ENCODE data around the gene SAP130. TPM values are rescaled to one million over a fixed set of nuclear protein-coding genes. Genes with fewer than 3 reads are reported as not detected.
"Not testable (repeated sequence)": the region's sequence is repeated elsewhere in the genome, so short reads cannot be mapped to it uniquely, and the experiment has no call there.

The SAP130 gene
- total RNA-seq, 1 donor from 2014 or later: 22.0 TPM

DNA sequence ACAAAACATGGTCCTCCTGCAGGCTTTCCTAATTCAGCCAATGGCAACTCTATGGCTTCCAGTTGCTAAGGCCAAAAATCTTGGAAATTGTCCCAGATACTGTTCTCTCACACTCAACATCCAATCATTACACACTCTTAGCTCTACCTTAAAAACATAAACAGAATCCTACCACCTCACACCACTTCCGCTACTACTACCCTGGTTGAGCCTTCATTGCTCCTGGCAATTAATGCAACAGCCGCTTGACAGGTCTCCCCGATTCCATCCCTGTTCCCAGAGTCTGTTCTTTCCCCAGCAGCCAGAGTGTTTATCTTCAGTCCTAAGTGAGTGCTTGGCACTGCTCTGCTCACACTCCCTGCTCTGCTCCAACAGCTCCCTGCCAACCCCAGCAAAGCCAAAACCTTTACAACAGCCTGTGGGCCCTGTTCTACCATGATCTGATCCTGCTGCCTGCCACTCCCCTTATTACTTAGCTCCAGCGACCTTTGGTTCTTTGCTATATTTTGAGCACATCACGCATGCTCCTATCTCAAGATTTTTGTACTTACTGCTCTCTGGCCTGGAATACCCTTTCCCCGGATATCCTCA is 74.6 kb downstream of the SAP130 start:
- peak; percentile 23 for DNase-seq (ENCODE audit: low spot score)

DNA sequence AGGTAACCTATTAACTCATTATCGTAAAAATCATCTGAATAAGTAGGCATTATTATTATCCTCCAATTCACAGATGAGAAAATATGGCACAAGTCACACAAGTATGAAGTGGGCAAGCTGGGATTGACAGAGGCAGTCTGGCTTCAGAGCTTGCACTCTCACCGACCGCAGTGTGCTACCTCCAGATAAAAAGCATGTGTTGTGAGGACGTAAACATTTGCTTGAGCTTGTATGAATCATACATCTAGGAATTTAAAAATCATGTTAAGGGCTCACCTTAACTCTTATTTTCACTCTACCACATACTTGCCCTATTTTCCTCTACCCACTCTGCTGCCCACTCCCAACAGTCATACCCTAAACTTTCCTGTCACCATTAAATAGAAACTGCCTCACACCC is 76.8 kb downstream of the SAP130 start:
- DNase-seq (ENCODE audit: low spot score): no peak

DNA sequence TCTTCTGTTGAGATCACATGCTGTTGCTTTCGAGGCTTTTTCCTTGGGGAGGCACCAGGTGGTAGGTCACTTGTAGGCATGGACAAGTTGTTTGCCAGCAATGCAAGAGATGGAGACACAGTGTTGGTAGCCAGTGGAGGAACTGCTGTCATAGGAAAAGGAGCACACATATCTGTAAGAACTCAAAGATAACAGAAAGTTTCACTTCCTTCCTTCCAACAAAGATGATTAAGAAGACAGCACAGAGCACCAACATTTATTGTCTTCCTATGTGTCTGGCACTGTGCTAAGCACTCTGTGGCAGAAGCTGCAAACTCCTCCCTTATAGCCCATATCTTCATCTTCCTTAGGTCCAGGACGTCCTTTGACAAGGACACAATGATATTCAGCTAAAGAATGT is 77.6 kb downstream of the SAP130 start:
- DNase-seq (ENCODE audit: low spot score): no peak

DNA sequence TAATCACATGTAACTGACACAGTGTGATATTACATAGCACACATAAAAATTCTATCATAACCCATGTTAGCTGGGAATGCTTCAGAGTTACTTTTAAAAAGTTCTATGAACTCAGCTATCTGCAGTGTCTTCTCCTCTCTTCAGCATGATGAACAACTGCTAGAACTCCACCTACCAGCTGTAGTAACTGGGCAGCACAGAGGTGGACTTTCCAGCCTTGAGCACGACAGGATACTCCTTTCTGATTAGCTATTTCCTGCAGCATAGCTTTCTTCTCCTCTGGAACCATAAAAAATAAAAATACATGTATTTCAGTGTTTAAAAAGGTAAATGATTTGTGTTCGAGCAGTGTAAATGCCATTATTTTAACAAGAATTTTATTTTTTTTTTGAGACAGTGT is 82.6 kb downstream of the SAP130 start:
- no peak for DNase-seq (ENCODE audit: low spot score)

DNA sequence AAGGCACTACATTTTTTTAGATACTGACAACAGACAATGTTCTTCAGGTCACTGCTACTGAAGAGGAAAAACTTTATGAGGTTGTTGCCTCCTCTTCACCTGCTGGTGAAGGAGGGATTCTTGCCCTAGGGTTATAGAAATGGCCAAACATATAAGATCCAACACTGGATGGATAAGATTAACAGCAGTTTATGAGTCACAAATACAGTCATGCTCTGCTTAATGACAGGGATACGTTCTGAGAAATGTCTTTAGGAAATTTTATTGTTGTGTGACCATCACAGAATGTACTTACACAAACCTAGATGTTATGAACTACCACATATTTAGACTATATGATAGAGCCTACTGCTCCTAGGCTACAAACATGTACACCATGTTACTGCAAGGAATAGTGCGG is 84.7 kb downstream of the SAP130 start:
- no peak for DNase-seq (ENCODE audit: low spot score)

DNA sequence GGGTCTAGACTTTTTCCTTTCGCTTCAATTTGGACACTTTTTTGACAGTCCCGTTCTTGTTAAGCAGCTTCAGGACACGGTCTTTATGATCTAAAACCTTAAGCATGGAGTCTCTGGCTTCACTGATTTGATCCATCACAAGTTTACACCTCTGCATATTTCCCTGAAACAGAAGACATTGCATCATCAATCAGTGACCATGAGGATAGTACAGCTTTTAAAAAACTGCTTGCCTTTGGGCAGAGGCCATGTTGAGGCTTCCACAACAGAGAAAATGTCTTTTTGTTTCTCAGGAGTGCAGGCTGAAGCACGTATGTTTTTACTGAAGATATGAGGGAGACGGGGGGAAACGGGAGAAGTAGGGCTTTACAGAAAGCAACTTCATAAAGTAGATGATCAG is 85.9 kb downstream of the SAP130 start:
- no peak for DNase-seq (ENCODE audit: low spot score)

DNA sequence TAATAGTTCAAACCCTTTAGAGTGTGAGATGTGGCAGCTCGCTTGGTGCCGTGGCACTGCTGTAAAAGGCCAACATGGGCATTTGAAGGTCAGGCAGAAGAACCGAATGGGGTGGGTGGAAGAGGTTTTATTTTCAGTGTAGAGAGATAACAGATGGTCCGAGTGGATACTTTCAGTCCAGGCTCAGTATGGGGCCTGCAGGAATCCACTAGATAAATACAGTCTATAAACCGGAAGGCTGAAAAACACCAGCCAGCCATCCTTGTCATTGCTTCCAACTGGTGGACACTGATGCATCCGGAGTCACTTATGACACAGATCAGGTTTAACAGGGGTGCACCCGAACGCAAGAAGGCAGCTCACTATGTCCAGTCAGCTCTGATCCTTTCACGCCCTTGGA is 86.4 kb downstream of the SAP130 start:
- DNase-seq (ENCODE audit: low spot score): no peak

DNA sequence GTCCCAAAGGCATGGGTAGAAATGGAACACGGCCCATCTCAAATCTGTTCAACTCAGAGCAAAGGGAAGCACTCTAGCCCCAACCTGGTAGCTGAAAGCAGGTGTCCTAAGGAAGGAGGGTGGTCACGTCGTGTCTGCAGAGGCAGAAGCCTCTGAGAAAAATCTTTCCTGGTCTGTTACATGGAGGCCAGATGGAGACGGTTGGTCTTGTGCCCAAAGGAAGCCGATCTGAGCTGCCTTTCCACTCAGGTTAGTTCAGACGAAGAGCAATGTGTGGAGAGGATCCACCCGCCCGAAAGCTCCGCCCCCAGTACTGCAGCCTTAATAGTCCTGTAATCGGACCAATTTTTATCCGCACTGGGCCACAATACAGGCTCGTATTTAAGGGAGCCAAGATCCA is 87.2 kb downstream of the SAP130 start:
- DNase-seq (ENCODE audit: low spot score): no peak

DNA sequence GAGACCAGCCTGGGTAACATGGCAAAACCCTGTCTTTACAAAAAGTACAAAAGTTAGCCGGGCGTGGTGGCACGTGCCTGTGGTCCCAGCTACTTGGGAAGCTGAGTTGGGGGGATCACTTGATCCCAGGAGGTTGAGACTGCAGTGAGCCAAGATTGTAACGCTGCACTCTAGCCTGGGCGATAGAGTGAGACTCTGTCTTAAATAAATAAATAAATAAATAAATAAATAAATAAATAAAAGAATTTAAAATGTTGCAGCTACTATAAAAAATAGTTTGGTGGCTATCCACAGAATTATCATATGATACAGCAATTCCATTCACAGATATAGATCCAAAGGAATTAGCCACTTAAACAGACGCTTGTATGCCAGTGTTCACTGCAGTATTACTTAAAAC is 92.5 kb downstream of the SAP130 start:
- DNase-seq (ENCODE audit: low spot score): no peak

DNA sequence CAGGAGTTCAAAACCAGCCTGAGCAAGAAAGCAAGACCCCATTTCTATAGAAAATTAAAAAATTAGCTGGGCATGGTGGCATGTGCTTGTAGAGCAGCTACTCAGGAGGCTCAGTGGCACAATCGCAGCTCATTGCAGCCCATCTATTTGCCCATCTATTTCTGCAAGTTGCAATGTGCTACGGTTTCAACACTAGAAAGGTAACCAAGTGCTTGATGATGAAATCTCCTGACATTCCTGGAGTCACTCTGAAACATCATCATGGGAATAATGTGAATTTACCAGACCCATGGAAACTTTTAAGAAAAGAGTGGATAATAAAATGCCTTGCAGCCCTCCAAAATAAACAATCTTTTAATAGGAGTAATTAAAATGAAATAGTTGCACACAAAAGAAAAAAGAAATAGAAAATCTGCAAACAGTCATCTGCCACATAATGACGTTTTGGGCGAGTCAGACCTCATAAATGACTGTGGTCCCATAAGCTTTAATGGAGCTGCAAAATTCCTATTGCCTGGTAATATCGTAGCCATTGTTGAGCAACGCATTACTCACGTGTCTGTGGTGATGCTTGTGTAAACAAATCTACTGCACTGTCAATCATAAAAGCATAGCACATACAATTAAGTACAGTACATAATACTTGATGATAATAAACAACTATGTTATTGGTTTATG is 95.5 kb downstream of the SAP130 start:
- no peak for DNase-seq (ENCODE audit: low spot score)

DNA sequence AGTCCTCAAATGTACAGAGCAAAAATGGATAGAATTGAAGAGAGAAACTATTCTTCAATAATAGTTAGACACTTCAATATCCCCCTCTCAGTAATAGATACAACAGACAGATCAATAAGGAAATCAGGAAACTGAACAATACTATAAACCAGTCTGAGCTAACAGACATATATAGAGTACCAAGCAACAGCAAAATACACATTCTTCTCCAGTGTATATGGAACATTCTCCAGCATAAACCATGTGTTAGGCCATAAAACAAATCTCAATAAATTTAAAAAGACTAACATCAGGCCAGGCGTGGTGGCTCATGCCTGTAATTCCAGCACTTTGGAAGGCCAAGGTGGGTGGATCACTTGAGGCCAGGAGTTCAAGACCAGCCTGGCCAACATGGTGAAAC is 98.4 kb downstream of the SAP130 start:
- DNase-seq (ENCODE audit: low spot score): no peak

DNA sequence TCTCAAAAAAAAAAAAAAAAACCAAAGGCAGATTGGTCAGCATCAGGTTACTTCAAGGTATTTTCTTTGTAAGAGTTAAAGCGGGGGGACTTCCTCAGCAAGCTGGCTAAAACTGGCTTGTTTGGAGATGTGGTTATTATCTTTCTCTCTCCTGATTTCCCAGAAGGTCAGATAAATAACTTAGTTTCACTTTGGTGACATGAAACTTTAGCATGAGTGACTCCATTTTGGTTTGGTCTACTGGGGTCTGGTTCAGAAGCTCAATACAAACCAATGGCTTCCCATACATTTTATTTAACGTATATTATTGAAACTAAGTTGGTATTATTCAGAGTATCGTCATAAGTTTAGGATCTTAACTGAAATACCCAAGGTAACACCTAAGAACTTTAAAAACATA is 100.5 kb downstream of the SAP130 start:
- DNase-seq (ENCODE audit: low spot score): no peak

DNA sequence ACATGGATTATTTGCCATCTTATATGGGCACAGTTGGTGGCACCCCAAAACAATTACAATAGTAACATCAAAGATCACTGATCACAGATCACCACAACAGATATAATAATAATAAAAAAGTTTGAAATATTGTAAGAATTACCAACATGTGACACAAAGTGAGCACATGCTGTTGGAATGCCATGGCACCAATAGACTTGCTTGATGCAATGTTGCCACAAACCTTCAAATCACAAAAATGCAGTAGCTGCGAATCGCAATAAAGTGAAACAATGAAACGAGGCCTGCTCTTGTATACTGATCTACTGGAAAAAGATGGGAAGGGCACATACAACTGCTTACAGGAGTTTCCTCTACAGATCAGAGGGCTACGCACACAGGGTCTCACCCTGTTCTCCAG is 109.9 kb downstream of the SAP130 start:
- no peak for DNase-seq (ENCODE audit: low spot score)

DNA sequence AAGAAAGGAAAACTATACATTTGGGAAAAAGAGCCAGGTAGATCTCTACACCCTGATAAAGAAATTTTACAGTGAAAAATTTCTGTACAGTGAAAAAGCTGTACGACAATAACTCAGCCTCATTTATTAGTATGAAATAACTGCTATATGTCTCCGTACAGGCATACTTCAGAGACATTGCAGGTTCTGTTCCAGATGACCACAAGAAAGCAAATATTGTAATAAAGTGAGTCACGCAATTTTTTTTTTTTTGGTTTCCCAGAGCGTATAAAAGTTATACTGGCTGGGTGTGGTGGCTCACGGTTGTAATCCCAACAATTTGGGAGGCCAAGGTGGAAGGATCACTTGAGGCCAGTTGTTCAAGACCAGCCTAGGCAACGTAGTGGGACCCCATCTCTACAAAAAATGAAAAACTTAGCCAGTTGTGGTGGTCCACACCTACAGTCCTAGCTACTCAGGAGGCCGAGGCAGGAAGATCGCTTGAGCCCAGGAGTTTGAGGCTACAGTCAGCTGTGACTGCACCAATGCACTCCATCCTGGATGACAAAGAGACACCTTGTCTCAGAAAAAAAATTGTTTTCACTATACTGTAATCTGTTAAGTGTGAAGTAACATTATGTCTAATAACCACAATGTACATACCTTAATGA is 113.9 kb downstream of the SAP130 start:
- no peak for DNase-seq (ENCODE audit: low spot score)

DNA sequence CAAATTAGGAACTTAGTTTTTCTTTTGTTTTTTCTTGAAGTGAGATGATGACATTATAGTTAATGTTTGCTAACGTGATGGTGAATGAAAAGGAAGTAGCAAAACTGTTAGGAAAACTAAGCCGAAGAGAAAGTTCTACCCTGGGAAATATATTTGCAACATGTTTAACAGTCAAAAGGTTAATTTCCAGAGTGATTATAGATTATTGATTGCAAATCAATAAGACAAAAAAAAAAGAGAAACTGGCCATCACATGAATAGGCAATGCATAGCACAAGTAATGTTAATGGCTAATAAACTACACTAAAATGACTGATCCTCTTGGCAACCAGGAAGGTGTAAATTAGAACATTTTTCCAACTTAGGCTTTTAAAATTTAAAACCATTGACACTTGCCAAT is 116.1 kb downstream of the SAP130 start:
- DNase-seq (ENCODE audit: low spot score): no peak

DNA sequence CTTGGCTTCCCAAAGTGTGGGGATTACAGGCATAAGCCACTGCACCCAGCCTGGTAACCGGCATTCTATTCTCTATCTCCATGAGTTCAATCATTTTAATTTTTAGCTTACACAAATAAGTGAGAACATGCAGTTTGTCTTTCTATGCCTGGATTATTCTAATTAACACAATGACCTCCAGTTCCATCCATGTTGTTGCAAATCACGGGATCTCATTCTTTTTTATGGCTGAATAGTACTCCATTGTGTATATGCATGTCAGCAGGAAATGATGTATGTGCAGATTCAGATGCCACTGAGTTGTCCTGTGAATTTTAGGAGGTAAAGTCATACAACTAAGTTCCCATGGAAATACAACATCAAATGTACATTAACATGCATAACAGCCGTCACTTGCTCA is 117.4 kb downstream of the SAP130 start:
- no peak for DNase-seq (ENCODE audit: low spot score)

DNA sequence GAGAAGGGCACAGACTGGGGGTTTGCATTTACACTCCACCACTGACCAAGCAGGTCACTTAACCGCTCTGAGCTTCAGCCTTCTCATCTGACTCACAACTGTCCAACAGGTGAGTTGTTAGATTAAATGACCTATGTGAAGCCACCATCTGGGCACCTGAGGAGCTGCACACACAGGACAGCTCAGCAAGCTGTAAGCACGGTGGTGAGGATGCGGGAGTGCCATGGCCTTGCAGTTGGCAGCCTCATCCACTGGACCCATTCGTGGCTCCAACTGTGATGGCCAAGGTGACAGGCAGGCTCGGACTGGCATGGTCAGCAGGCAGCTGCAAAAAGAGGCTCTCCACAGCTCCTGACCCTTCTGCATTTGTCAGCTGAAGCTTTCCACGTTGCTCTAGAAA is 118.8 kb downstream of the SAP130 start:
- DNase-seq (ENCODE audit: low spot score): no peak

DNA sequence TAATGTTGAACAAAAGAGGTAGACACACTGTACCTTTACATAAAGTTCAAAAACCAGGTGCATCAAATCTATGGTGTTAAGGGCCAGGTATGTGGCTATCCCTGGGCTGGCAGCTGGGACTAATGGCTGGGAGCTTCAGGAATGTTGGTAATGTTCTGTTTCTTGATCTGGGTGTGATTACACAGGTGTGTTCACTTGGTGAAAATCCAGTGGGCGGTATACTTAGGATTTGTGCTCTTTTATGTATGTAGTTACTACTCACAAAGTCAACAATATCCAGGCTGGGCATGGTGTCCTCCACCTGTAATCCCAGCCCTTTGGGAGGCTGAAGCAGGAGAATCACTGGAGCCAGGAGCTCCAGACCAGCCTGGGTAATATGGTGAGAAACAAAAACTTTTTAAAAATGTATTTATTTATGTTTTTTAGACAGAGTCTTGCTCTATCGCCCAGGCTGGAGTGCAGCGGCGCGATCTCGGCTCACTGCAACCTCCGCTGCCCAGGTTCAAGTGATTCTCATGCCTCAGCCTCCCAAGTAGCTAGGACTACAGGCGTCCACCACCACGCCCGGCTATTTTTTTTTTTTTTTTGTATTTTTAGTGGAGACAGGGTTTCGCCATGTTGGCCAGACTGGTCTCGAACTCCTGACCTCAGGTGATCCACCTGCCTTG is 120.0 kb downstream of the SAP130 start:
- DNase-seq (ENCODE audit: low spot score): not testable (repeated sequence)

DNA sequence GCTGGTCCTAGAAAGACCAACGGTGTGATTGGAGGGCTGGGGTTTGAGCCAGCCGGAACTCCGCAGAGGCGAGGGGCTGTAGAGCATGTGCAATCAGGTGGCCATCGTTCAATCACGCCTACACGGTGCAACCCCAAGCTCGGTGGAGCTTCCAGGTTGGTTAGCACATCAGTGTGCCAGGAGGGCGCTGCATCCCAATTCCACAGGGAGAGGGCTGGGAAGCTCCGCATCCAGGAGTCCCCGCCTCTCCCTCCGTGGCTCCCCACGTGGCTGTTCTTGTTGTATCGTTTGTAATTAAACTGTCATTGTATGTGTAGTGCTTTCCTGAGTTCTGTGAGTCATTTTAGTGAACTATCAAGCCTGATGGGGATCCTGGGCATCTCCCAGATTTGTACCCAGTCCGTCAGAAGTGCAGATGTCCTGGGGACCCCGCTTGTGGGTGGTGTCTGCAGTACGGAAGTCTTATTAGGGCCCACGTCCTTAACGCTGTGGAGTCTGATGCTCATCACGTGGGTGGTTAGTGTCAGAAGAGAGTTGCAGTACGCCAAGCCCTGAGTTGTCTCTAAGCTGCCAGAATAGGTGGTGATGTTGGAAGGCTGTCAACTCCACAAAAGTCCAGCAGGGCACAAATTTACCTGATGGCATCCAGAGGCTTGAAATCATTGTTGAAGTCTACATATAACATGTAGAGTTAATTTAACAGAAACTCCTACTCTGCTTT is 121.5 kb downstream of the SAP130 start:
- no peak for DNase-seq (ENCODE audit: low spot score)

DNA sequence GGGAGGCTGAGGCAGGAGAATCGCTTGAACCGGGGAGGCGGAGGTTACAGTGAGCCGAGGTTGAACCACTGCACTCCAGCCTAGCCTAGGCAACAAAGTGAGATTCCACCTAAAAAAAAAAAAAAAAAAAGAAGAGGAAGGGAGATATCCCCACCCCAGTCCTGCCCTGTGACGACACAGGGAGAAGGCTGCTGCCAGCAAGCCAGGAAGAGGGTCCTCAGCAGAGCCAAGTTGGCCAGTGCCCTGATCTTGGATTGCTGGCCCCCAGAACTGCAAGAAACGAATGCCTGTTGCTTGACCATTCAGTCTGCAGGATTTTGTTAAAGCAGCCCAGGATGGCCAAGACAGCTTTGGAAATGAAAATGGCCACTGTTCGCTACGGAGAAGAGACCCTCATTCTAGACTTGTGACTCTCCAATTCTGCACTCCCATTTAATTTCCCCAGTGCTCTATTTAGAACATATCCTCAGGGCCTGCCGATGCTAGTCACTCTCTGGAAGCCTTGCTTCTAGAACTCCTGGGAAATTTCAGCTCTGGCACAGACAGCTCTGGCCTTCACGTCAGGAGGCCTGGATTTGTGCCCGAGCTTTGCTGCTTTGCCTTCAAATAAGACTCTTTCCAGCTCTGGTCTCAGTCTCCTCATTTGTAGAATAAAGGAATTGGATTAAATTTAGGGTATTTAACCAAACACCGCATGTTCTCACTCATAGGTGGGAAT is 126.4 kb downstream of the SAP130 start:
- DNase-seq (ENCODE audit: low spot score): peak; percentile 75

DNA sequence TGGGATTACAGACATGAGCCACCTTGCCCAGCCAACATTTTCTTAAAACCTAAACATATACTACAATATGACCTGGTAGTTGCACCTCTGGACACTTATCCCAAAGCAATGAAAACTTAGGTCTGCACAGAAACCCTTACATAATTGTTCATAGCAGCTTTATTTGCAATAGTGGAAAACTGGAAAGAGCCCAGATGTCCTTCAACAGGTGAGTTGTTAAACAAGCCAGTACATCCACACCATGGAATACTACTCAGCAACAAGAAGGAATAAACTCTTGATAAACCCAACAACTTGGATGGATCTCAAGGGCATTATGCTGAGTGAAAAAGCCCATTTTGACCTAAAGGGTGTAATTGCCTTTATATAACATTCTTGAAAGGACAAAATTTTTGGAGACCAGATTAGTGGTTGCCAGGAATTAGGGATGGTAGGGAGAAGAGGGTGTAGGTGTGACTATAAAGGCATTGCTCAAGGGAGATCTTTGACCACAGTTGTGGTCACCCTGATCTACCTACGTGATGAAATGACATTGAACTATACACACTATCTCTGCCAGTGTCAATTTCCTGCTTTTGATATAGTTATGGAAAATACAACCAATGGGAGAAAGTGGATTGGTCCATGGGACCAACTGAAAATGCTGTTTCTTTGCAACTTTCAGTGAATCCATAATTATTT is 130.2 kb downstream of the SAP130 start:
- no peak for DNase-seq (ENCODE audit: low spot score)

Measured in mucosa of gallbladder (tissue), 1 donor.